Measurements from ENCODE around the gene ARHGAP27. TPM values are rescaled to one million over a fixed set of nuclear protein-coding genes. Genes with fewer than 3 reads are reported as not detected.

ARHGAP27 gene
- total RNA-seq, 1 experiment from 2014 or later: 0.17 TPM

DNA sequence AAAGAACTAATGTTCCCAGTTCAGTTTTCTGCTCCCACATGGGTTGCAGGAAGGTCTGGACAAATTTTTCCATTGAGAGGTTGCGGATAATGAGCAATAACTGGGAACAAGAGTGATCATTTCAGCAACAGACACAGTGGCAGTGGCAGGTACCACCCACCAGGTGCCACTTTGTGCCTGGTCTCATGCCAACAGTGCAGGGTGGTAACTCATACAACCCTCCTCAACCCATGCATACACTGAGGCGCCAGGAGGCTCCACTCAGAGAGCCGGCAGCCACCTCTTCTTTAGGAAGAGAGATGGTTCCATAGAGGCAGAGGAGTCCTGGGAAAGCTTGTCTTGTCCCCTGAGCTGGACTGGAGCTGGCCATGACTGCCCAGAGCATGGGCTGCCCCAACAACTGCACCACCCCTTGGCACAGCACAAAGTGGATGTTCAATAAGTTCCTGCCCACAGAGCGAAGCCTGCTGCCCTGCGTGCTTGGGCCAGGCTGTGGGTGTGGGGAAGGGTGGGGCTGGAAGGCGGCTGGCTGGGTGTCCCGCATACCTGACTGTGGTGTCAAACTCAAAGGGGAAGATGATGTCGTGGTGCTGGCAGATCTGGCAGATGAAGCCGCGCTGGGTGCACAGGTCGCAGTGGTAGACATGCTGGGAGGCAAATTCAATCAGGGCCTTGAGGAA lies 6.4 kb upstream of the ARHGAP27 start:
- intact Hi-C loops (cut with micrococcal nuclease; ENCODE audit: unreplicated experiment): no loop called here
- H3K36me3 ChIP-seq (ENCODE audit: insufficient read depth, low read length, poor library complexity, severe bottlenecking): no peaks in the 10 kb centered on the region
- no peaks in the 10 kb centered on the region for H3K27me3 ChIP-seq (replicated peaks; ENCODE audit: insufficient read depth, low read depth, low read length, poor library complexity)
- no peak overlapping the region for H3K27ac ChIP-seq (ENCODE audit: low read depth, low read length, poor library complexity, severe bottlenecking)
- no peak for DNase-seq (ENCODE audit: low spot score)
- TF ChIP-seq EZH2 (IDR thresholded peaks at IDR 0.05; ENCODE audit: borderline replicate concordance, low read depth, low read length, poor library complexity, severe bottlenecking) (no peak), CTCF (conservative IDR thresholded peaks at IDR 0.05; ENCODE audit: low read depth, low read length) (no peak)
- no TSS peak for BruUV-seq (replicated peaks)
- POLR2A ChIA-PET (ENCODE audit: low non-redundant PET): no interaction called here
- no peaks in the 10 kb centered on the region for H3K9me3 ChIP-seq (ENCODE audit: low read depth, low read length, poor library complexity, severe bottlenecking)
- CTCF ChIA-PET: no interaction called here
- no peak overlapping the region for H3K4me3 ChIP-seq (ENCODE audit: low read depth, low read length, poor library complexity, severe bottlenecking)
- no peaks in the 10 kb centered on the region for H3K4me1 ChIP-seq (ENCODE audit: insufficient read depth, low read length, poor library complexity, severe bottlenecking)

GRCh38 chr17:45437465-45438283 lies 5.0 kb upstream of the ARHGAP27 start:
- DNase-seq (ENCODE audit: low spot score): no peak
- H3K4me3 ChIP-seq (ENCODE audit: low read depth, low read length, poor library complexity, severe bottlenecking): no peak overlapping the region
- no peaks in the 10 kb centered on the region for H3K4me1 ChIP-seq (ENCODE audit: insufficient read depth, low read length, poor library complexity, severe bottlenecking)
- no peaks in the 10 kb centered on the region for H3K27me3 ChIP-seq (replicated peaks; ENCODE audit: insufficient read depth, low read depth, low read length, poor library complexity)
- TF ChIP-seq CTCF (conservative IDR thresholded peaks at IDR 0.05; ENCODE audit: low read depth, low read length) (no peak), EZH2 (IDR thresholded peaks at IDR 0.05; ENCODE audit: borderline replicate concordance, low read depth, low read length, poor library complexity, severe bottlenecking) (no peak)
- H3K36me3 ChIP-seq (ENCODE audit: insufficient read depth, low read length, poor library complexity, severe bottlenecking): no peaks in the 10 kb centered on the region
- CTCF ChIA-PET: no interaction called here
- H3K27ac ChIP-seq (ENCODE audit: low read depth, low read length, poor library complexity, severe bottlenecking): no peak overlapping the region
- POLR2A ChIA-PET (ENCODE audit: low non-redundant PET): no interaction called here
- BruUV-seq (replicated peaks): no TSS peak
- intact Hi-C loops (cut with micrococcal nuclease; ENCODE audit: unreplicated experiment): no loop called here
- H3K9me3 ChIP-seq (ENCODE audit: low read depth, low read length, poor library complexity, severe bottlenecking): no peaks in the 10 kb centered on the region

- Histone ChIP-seq H3K4me3 (ENCODE audit: low read depth, low read length, poor library complexity, severe bottlenecking) (no peak overlapping the region), H3K27ac (ENCODE audit: low read depth, low read length, poor library complexity, severe bottlenecking) (no peak overlapping the region), H3K36me3 (ENCODE audit: insufficient read depth, low read length, poor library complexity, severe bottlenecking) (no peaks in the 10 kb centered on the region), H3K27me3 (replicated peaks; ENCODE audit: insufficient read depth, low read depth, low read length, poor library complexity) (no peaks in the 10 kb centered on the region), H3K9me3 (ENCODE audit: low read depth, low read length, poor library complexity, severe bottlenecking) (no peaks in the 10 kb centered on the region), H3K4me1 (ENCODE audit: insufficient read depth, low read length, poor library complexity, severe bottlenecking) (no peaks in the 10 kb centered on the region)
- intact Hi-C loops (cut with micrococcal nuclease; ENCODE audit: unreplicated experiment): no loop called here
- ChIA-PET CTCF (no interaction called here), POLR2A (ENCODE audit: low non-redundant PET) (no interaction called here)
- TF ChIP-seq CTCF (conservative IDR thresholded peaks at IDR 0.05; ENCODE audit: low read depth, low read length): no peak
- TF ChIP-seq EZH2 (IDR thresholded peaks at IDR 0.05; ENCODE audit: borderline replicate concordance, low read depth, low read length, poor library complexity, severe bottlenecking): no peak
- no TSS peak for BruUV-seq (replicated peaks)
- DNase-seq (ENCODE audit: low spot score): no peak
Observed at GRCh38 chr17:45436625-45437464, 4.2 kb upstream of the ARHGAP27 start.
